Measurements from ENCODE around the gene TMUB1. TPM values are rescaled to one million over a fixed set of nuclear protein-coding genes. Genes with fewer than 3 reads are reported as not detected.
A peak's percentile ranks its signal among the peaks of the same experiment; 100 is the strongest.

The TMUB1 gene
- total RNA-seq, 1 donor from 2014 or later, result 30.1 TPM

DNA sequence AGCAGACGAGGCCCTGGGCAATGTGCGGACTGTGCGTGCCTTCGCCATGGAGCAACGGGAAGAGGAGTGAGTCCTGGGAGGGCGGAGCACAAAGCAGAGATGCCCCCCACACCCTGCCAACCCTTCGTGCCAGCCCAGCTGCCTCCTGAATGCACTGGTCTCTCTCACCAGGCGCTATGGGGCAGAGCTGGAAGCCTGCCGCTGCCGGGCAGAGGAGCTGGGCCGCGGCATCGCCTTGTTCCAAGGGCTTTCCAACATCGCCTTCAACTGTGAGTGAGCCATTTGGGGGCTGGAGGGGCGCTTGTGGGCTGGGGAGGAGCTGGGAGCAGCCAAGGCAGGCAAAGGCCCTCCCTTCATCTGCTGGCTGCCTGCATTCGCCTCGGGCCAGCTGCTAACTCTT lies 47.4 kb downstream of the TMUB1 start:
- intact Hi-C loops (cut with micrococcal nuclease), result loop anchor here (10.0 kb wide), 1 partner anchor 69 kb away; no protein-coding TSS in a partner anchor

GRCh38 chr7:151035026-151035717 lies 48.1 kb downstream of the TMUB1 start:
- H3K4me1 ChIP-seq, result peaks cover 40% of the 10 kb centered on the region
- no peaks in the 10 kb centered on the region for H3K27me3 ChIP-seq (ENCODE audit: low read depth)
- no peaks in the 10 kb centered on the region for H3K9me3 ChIP-seq (replicated peaks)
- intact Hi-C loops (cut with micrococcal nuclease), result loop anchor here (10.0 kb wide), 1 partner anchor 70 kb away; no protein-coding TSS in a partner anchor
- peak overlapping the region; percentile 71 for H3K27ac ChIP-seq (replicated peaks)
- peak; percentile 43 for DNase-seq
- H3K36me3 ChIP-seq, result peaks cover 39% of the 10 kb centered on the region
- no peak overlapping the region for H3K4me3 ChIP-seq
- TF ChIP-seq, protein P1, sequence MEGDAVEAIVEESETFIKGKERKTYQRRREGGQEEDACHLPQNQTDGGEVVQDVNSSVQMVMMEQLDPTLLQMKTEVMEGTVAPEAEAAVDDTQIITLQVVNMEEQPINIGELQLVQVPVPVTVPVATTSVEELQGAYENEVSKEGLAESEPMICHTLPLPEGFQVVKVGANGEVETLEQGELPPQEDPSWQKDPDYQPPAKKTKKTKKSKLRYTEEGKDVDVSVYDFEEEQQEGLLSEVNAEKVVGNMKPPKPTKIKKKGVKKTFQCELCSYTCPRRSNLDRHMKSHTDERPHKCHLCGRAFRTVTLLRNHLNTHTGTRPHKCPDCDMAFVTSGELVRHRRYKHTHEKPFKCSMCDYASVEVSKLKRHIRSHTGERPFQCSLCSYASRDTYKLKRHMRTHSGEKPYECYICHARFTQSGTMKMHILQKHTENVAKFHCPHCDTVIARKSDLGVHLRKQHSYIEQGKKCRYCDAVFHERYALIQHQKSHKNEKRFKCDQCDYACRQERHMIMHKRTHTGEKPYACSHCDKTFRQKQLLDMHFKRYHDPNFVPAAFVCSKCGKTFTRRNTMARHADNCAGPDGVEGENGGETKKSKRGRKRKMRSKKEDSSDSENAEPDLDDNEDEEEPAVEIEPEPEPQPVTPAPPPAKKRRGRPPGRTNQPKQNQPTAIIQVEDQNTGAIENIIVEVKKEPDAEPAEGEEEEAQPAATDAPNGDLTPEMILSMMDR (IDR thresholded peaks at IDR 0.05; ENCODE audit: borderline replicate concordance), result no peak

More for the DNA sequence above, 47.4 kb downstream of the TMUB1 start:
- TF ChIP-seq, protein P1 (IDR thresholded peaks at IDR 0.05; ENCODE audit: borderline replicate concordance), result no peak
- Histone ChIP-seq H3K4me1 (peaks cover 39% of the 10 kb centered on the region), H3K27ac (replicated peaks) (peak overlapping the region; percentile 27), H3K36me3 (peaks cover 39% of the 10 kb centered on the region), H3K4me3 (peak overlapping the region; percentile 14), H3K9me3 (replicated peaks) (no peaks in the 10 kb centered on the region), H3K27me3 (ENCODE audit: low read depth) (no peaks in the 10 kb centered on the region)
- no peak for DNase-seq

DNA sequence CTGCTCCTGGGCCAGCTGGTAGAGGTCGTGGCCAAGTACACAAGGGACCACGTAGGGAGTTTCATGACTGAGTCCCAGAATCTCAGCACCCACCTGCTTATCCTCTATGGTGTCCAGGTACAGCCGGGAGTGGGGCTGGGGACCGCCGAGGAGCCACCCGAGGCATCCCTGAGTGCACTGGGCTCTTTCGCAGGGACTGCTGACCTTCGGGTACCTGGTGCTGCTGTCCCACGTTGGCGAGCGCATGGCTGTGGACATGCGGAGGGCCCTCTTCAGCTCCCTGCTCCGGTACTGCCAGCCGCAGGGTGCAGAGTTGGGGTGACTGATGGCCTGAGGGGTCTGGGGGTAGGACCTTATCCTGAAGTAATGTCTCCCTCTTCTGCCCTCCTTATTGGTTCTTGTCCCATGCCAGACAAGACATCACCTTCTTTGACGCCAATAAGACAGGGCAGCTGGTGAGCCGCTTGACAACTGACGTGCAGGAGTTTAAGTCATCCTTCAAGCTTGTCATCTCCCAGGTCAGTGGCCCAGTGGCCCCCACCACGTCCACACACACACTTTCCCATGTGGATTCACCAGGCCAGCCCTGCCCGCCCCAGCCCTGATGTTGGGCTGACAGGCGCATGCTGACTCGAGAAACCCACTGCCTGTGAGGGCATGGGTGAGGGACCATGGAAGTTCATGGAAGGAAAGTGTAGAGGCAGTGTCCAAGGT lies 48.8 kb downstream of the TMUB1 start:
- Histone ChIP-seq H3K27me3 (ENCODE audit: low read depth) (no peaks in the 10 kb centered on the region), H3K27ac (replicated peaks) (peak overlapping the region; percentile 71), H3K4me1 (peaks cover 40% of the 10 kb centered on the region), H3K4me3 (no peak overlapping the region), H3K36me3 (peaks cover 39% of the 10 kb centered on the region), H3K9me3 (replicated peaks) (no peaks in the 10 kb centered on the region)
- no peak for DNase-seq
- intact Hi-C loops (cut with micrococcal nuclease), result loop anchor here (10.0 kb wide), 1 partner anchor 70 kb away; no protein-coding TSS in a partner anchor
- TF ChIP-seq, protein P1 (IDR thresholded peaks at IDR 0.05; ENCODE audit: borderline replicate concordance), result no peak

DNA sequence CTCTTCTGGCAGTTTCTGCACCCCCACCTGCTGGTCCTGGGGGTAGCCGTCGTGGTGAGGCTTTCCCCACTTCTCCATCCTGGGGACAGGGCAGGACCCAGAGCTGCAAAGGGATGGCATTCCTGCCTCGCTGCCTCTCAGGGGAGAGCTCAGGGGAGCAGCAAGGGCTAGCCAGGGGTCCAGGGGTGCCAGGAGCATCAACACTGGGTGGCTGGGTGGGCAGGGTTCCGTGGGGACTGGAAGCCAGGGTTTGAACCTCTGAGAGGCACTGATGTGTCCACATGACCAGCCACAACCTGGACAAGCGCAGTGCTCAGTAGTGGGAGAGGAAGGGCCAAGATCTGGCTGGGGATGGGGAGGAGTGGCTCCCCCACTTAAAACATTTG lies 49.4 kb downstream of the TMUB1 start:
- Histone ChIP-seq H3K36me3 (peaks cover 39% of the 10 kb centered on the region), H3K27ac (replicated peaks) (no peak overlapping the region), H3K4me1 (peaks cover 40% of the 10 kb centered on the region), H3K9me3 (replicated peaks) (no peaks in the 10 kb centered on the region), H3K4me3 (no peak overlapping the region), H3K27me3 (ENCODE audit: low read depth) (no peaks in the 10 kb centered on the region)
- TF ChIP-seq, protein P1 (IDR thresholded peaks at IDR 0.05; ENCODE audit: borderline replicate concordance), result no peak
- intact Hi-C loops (cut with micrococcal nuclease), result loop anchor here (10.0 kb wide), 1 partner anchor 71 kb away; no protein-coding TSS in a partner anchor
- no peak for DNase-seq

DNA sequence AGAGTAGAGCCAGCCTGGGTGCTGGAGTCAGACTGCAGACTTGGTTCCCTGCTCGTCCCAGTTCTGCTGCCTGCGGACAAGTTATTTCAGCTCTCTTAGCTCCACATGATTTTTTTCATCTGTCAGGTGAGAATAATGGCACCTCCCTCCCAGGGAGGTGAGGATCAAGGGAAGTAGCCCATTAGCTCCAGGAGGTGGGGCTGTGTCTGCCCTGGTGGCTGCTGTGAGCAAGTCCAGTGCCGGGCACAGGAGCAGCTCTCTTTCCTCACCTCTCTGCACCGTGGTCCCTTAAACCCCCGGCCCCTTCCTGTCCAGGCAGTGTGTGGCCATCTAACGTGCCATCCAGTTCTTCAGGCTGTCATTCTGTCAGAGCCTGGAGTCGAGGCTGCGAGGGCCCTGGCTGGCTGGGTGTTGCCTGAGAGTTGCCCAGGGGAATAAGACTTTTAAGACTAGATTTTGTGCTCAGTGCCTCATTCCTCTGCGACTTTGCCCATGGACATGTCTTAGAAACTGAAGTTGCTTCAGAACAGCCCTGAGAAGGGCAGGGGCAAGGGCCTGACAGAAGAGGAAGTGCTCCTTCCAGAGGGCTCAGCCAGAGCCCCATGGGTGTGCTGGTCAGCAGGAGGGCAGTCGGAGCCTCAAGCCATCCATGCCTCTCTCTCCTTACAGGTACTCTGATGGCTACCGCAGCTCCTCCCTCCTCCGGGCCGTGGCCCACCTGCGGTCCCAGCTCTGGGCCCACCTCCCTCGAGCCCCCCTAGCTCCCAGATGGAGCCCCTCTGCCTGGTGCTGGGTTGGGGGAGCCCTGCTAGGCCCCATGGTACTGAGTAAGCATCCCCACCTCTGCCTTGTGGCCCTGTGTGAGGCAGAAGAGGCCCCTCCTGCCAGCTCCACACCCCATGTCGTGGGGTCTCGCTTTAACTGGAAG lies 50.1 kb downstream of the TMUB1 start:
- H3K27ac ChIP-seq (replicated peaks), result no peak overlapping the region
- H3K27me3 ChIP-seq (ENCODE audit: low read depth), result no peaks in the 10 kb centered on the region
- TF ChIP-seq, protein P1 (IDR thresholded peaks at IDR 0.05; ENCODE audit: borderline replicate concordance), result no peak
- H3K36me3 ChIP-seq, result peaks cover 39% of the 10 kb centered on the region
- no peak overlapping the region for H3K4me3 ChIP-seq
- no peak for DNase-seq
- peaks cover 36% of the 10 kb centered on the region for H3K4me1 ChIP-seq
- intact Hi-C loops (cut with micrococcal nuclease), result loop anchor here (10.0 kb wide), 1 partner anchor 72 kb away; no protein-coding TSS in a partner anchor
- no peaks in the 10 kb centered on the region for H3K9me3 ChIP-seq (replicated peaks)

All from left ventricle myocardium inferior (tissue), 1 donor.